SK-N-SH (cell line): ENCODE results near the gene CEBPZ. TPM values are rescaled to one million over a fixed set of nuclear protein-coding genes. Genes with fewer than 3 reads are reported as not detected.

Source experiments
- CTCF ChIA-PET: fragments of 300-600, 350-600 bp; formaldehyde crosslinking; extraction: SDS; loops from one replicate; lab custom pipeline; 2021; lab: Yijun Ruan, JAX
- POLR2A ChIA-PET: fragments of 350-600 bp; sonication (Branson Sonifier 250); formaldehyde crosslinking; extraction: SDS; loops from one replicate; lab custom pipeline; 2020; ENCODE audit warnings: antibody characterized with exemption, inconsistent platforms; lab: Yijun Ruan, JAX
- DNase-seq: peaks from one replicate; pipeline ENCODE4 v3.0.0; 2012
- H2AFZ ChIP-seq: fragments of 200-600 bp; sonication (generic); 2 replicates; pipeline ENCODE4 v1.8.1; 2016; ENCODE audit warnings: antibody characterized with exemption, mild to moderate bottlenecking, low read depth
- H3F3A ChIP-seq: fragments of 200-600 bp; sonication (generic); replicated peaks from 2 replicates; pipeline ENCODE3; 2016; ENCODE audit warnings: antibody characterized with exemption, mild to moderate bottlenecking; ENCODE audit not compliant: insufficient read depth
- H3K27ac ChIP-seq, 2 experiments: fragments of 200-500 bp in 1 of 2; fragments of 200-600 bp in 1 of 2; sonication (Bioruptor generic) in 1 of 2; sonication (generic), shearing (Covaris generic) in 1 of 2; 2 replicates each; pipeline versions ENCODE4 v1.5.1 to v1.6.1; 2014 to 2016; ENCODE audit warnings: low read depth in 2 of 2, inconsistent platforms in 1 of 2, low read length in 1 of 2, mild to moderate bottlenecking in 1 of 2, mixed read lengths in 1 of 2
- H3K27me3 ChIP-seq: fragments of 200-600 bp; sonication (generic), shearing (Covaris generic); 2 replicates; pipeline ENCODE4 v1.6.1; 2016; ENCODE audit warnings: mixed run types; ENCODE audit not compliant: insufficient read depth
- H3K36me3 ChIP-seq, 2 experiments: fragments of 200-500 bp in 1 of 2; fragments of 200-600 bp in 1 of 2; sonication (Bioruptor generic) in 1 of 2; sonication (generic) in 1 of 2; replicated peaks in 1 of 2; 2 replicates each; pipeline versions ENCODE3 to v1.5.1; 2014 to 2016; ENCODE audit warnings: low read length in 1 of 2, mild to moderate bottlenecking in 1 of 2; ENCODE audit not compliant: insufficient read depth in 2 of 2, control insufficient read depth in 1 of 2
- H3K4me1 ChIP-seq, 2 experiments: fragments of 200-500 bp in 1 of 2; fragments of 200-600 bp in 1 of 2; sonication (Bioruptor generic) in 1 of 2; sonication (generic), shearing (Covaris generic) in 1 of 2; 2 replicates each; pipeline versions ENCODE4 v1.5.1 to v1.6.1; 2014 to 2016; ENCODE audit warnings: low read depth in 1 of 2, low read length in 1 of 2, mixed run types in 1 of 2; ENCODE audit not compliant: insufficient read depth in 2 of 2, control insufficient read depth in 1 of 2
- H3K4me2 ChIP-seq: fragments of 200-600 bp; sonication (generic), shearing (Covaris generic); 2 replicates; pipeline ENCODE4 v1.6.1; 2017; ENCODE audit warnings: mixed run types
- H3K4me3 ChIP-seq, 2 experiments: fragments of 200-500 bp in 1 of 2; fragments of 200-600 bp in 1 of 2; sonication (Bioruptor generic) in 1 of 2; sonication (generic), shearing (Covaris generic) in 1 of 2; 2 replicates each; pipeline versions ENCODE4 v1.5.1 to v1.8.1; 2014 to 2016; ENCODE audit warnings: low read depth in 2 of 2, inconsistent platforms in 1 of 2, low read length in 1 of 2, mild to moderate bottlenecking in 1 of 2, mixed read lengths in 1 of 2, moderate library complexity in 1 of 2
- H3K79me2 ChIP-seq: fragments of 200-600 bp; sonication (generic); 2 replicates; pipeline ENCODE4 v1.8.1; 2017; ENCODE audit warnings: mild to moderate bottlenecking; ENCODE audit not compliant: insufficient read depth
- H3K9ac ChIP-seq: fragments of 200-600 bp; sonication (generic); 2 replicates; pipeline ENCODE4 v1.6.1; 2017; ENCODE audit warnings: mixed run types
- H3K9me2 ChIP-seq: fragments of 200-600 bp; sonication (generic); 2 replicates; pipeline ENCODE4 v1.6.1; 2017; ENCODE audit warnings: mixed run types
- H3K9me3 ChIP-seq: fragments of 200-600 bp; sonication (generic); 2 replicates; pipeline ENCODE4 v1.6.1; 2017; ENCODE audit warnings: mixed run types, mild to moderate bottlenecking, moderate library complexity
- H4K20me1 ChIP-seq: fragments of 200-600 bp; sonication (generic); 2 replicates; pipeline ENCODE4 v1.6.1; 2017; ENCODE audit warnings: mild to moderate bottlenecking, mixed run types; ENCODE audit not compliant: insufficient read depth
- CHD2 ChIP-seq: fragments of 150-350 bp; IDR thresholded peaks from 2 replicates; pipeline ENCODE4 v1.6.1; 2018; ENCODE audit warnings: low read length; ENCODE audit not compliant: partially characterized antibody
- ELF1 ChIP-seq: IDR thresholded peaks from 2 replicates; pipeline ENCODE4 v1.4.0; 2012
- IRF3 ChIP-seq: fragments of 150-350 bp; IDR thresholded peaks from 2 replicates; pipeline ENCODE4 v1.6.1; 2016; ENCODE audit warnings: mild to moderate bottlenecking, low read depth, low read length
- MAX ChIP-seq: IDR thresholded peaks from 2 replicates; pipeline ENCODE4 v1.4.0; 2012; ENCODE audit warnings: low read depth
- NFIC ChIP-seq: IDR thresholded peaks from 2 replicates; pipeline ENCODE4 v1.4.0; 2012; ENCODE audit warnings: borderline replicate concordance
- NRF1 ChIP-seq: IDR thresholded peaks from 2 replicates; pipeline ENCODE4 v1.6.1; 2012; ENCODE audit warnings: low read depth, mild to moderate bottlenecking, low read length
- RAD21 ChIP-seq: IDR thresholded peaks from 2 replicates; pipeline ENCODE4 v1.6.1; 2012; ENCODE audit warnings: mild to moderate bottlenecking, low read length
- RFX5 ChIP-seq: IDR thresholded peaks from 2 replicates; pipeline ENCODE4 v1.6.1; 2012; ENCODE audit warnings: mild to moderate bottlenecking, improper control_type of control experiment, low read length
- SIN3A ChIP-seq: IDR thresholded peaks from 2 replicates; pipeline ENCODE4 v1.6.1; 2012; ENCODE audit warnings: low read depth, mild to moderate bottlenecking, low read length, moderate library complexity, borderline replicate concordance
- TAF1 ChIP-seq: IDR thresholded peaks from 2 replicates; pipeline ENCODE4 v1.6.1; 2012; ENCODE audit warnings: low read depth, mild to moderate bottlenecking, low read length, moderate library complexity, borderline replicate concordance
- USF1 ChIP-seq: IDR thresholded peaks from 2 replicates; pipeline ENCODE4 v1.4.0; 2012; ENCODE audit warnings: low read depth, borderline replicate concordance
- YY1 ChIP-seq: IDR thresholded peaks from 2 replicates; pipeline ENCODE4 v1.4.0; 2012; ENCODE audit warnings: low read depth, mild to moderate bottlenecking
- WGBS: methylation state at CpG from one replicate; pipeline ENCODE4 v1.1.6; 2017; ENCODE audit warnings: low lambda C conversion rate; 5-methylcytosine and 5-hydroxymethylcytosine counted together
- polyA plus RNA-seq, 3 experiments: library from polyadenylated mRNA; depleted of rRNA; stranded (reverse); fragments of >200 nt; gene quantifications; 2 replicates each; pipeline ENCODE4 v1.2.3, GENCODE V29; 2012

CEBPZ gene
- polyA plus RNA-seq, 1 of the 3 experiments (the other 2 are of a cell fraction): 9.7 TPM

- Histone ChIP-seq H3K9me3 (no peaks in the 10 kb centered on the region), H2AFZ (no peak overlapping the region), H3K36me3 (peaks cover 74% of the 10 kb centered on the region in 2 experiments), H3K4me3 (no peak overlapping the region), H4K20me1 (peaks cover 3% of the 10 kb centered on the region; the same call in 1 of the 2 replicates), H3K9ac (no peak overlapping the region), H3K4me1 (peaks cover 0 to 6% of the 10 kb centered on the region in 2 experiments; a peak in 2 of 4 replicates), H3K79me2 (peaks cover 27% of the 10 kb centered on the region), H3F3A (peaks cover 4% of the 10 kb centered on the region), H3K9me2 (no peaks in the 10 kb centered on the region), H3K27me3 (no peaks in the 10 kb centered on the region), H3K4me2 (no peak overlapping the region), H3K27ac (no peak overlapping the region)
- WGBS: 94% methylated on average over 4 of the region's 4 CpGs
- no peak for DNase-seq
- POLR2A ChIA-PET: interaction anchor here (1.1 kb wide), 1 partner anchor 12 kb away, joined by 7 read pairs; the partner anchor contains the start of genes CEBPZ and NDUFAF7
- CTCF ChIA-PET: interaction anchor here (1.1 to 3.5 kb wide), 4 partner anchors 11 to 50 kb away, joined by 3 to 10 read pairs (median 6); no protein-coding TSS in a partner anchor
- TF ChIP-seq MAX: no peak
Observed at GRCh38 chr2:37219046-37219445, 12.3 kb downstream of the CEBPZ start.

DNA sequence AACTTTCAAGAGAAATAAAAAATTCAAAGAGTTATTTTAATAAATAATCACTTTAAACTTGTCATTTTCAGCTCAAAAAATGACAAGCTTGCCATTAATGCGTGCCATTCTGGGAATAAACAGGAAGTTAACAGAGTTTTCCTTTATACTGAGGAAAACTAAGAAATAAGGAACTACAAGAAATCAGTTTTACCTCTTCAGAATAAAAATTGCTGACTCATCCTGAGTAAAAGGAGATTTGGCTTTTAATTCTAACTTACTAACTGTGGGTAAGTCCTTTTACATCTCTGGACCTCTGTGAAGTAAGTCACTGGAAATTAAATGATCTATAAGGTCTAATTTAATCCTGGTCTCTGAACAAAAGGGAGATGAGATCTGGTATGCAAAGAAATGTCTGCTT lies 16.1 kb downstream of the CEBPZ start:
- H2AFZ ChIP-seq: no peak overlapping the region
- H3K27ac ChIP-seq: peak overlapping the region; percentile 5 to 56; a peak in 3 of 4 replicates
- WGBS: 91% methylated on average over 1 of the region's 1 CpG
- POLR2A ChIA-PET: no interaction called here
- CTCF ChIA-PET: interaction anchor here (1.2 kb wide), 1 partner anchor 16 kb away, joined by 4 read pairs; the partner anchor contains the start of genes CEBPZ and NDUFAF7
- TF ChIP-seq TAF1 (no peak), IRF3 (no peak), RFX5 (no peak), RAD21 (no peak), ELF1 (no peak), YY1 (no peak), CHD2 (no peak), NRF1 (no peak), SIN3A (no peak), USF1 (no peak), NFIC (no peak)
- H3K36me3 ChIP-seq: peaks cover 78 to 81% of the 10 kb centered on the region in 2 experiments
- peaks cover 0 to 6% of the 10 kb centered on the region in 2 experiments; a peak in 2 of 4 replicates for H3K4me1 ChIP-seq
- H3K27me3 ChIP-seq: no peaks in the 10 kb centered on the region
- H3F3A ChIP-seq: peaks cover 18% of the 10 kb centered on the region
- H3K4me3 ChIP-seq: no peak overlapping the region
- H3K79me2 ChIP-seq: peaks cover 13% of the 10 kb centered on the region; the same call in 1 of the 2 replicates
- no peak for DNase-seq
- no peak overlapping the region for H3K9ac ChIP-seq
- no peaks in the 10 kb centered on the region for H3K9me2 ChIP-seq
- H3K4me2 ChIP-seq: no peak overlapping the region
- no peaks in the 10 kb centered on the region for H4K20me1 ChIP-seq
- no peaks in the 10 kb centered on the region for H3K9me3 ChIP-seq
